T-helper 2 cell treated with Interferon-gamma antibody and Interleukin-4, amounts not matched to agents 5 μg/mL and 100 μg/mL, for 36 hours (primary cell): ENCODE data around the gene SH3PXD2A.

ENCODE experiments used
- DNase-seq: peaks from one replicate; pipeline ENCODE4 v3.0.0; 2021; ENCODE audit warnings: low spot score
- H3K27ac Mint-ChIP-seq: one replicate; pipeline ENCODE4 v1.8.0; 2021; ENCODE audit warnings: mild to moderate bottlenecking, mixed read lengths
- H3K27me3 Mint-ChIP-seq: one replicate; pipeline ENCODE4 v1.8.0; 2021; ENCODE audit warnings: low read depth, mixed read lengths
- H3K36me3 Mint-ChIP-seq: one replicate; pipeline ENCODE4 v1.8.0; 2021; ENCODE audit warnings: low read depth, mixed read lengths
- H3K4me1 Mint-ChIP-seq: one replicate; pipeline ENCODE4 v1.8.0; 2021; ENCODE audit warnings: low read depth, mixed read lengths
- H3K4me3 Mint-ChIP-seq: one replicate; pipeline ENCODE4 v1.8.0; 2022; ENCODE audit warnings: mild to moderate bottlenecking, moderate library complexity, mixed read lengths
- H3K9me3 Mint-ChIP-seq: one replicate; pipeline ENCODE4 v1.8.0; 2021; ENCODE audit warnings: mixed read lengths

SH3PXD2A gene

DNA sequence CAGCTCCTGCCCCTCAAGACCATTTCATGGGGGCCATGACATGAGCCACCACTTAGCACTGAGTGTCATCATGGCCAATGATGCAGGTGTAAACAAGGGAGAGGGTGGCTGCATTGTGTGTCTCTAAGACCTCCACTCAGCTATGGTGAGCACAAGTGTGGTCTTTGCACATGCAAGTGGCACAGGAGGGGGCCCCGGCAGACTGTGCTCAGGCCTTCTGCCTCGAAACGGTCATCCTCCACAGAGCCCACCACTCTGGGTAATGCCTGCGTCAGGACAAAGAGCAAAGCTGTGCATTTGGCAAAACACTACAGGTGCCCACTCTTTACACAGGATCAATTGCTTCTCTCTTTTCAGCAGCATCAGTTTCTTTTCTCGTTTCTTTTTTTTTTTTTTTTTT is 125.5 kb downstream of the SH3PXD2A start:
- no peaks in the 10 kb centered on the region for H3K36me3 Mint-ChIP-seq

DNA sequence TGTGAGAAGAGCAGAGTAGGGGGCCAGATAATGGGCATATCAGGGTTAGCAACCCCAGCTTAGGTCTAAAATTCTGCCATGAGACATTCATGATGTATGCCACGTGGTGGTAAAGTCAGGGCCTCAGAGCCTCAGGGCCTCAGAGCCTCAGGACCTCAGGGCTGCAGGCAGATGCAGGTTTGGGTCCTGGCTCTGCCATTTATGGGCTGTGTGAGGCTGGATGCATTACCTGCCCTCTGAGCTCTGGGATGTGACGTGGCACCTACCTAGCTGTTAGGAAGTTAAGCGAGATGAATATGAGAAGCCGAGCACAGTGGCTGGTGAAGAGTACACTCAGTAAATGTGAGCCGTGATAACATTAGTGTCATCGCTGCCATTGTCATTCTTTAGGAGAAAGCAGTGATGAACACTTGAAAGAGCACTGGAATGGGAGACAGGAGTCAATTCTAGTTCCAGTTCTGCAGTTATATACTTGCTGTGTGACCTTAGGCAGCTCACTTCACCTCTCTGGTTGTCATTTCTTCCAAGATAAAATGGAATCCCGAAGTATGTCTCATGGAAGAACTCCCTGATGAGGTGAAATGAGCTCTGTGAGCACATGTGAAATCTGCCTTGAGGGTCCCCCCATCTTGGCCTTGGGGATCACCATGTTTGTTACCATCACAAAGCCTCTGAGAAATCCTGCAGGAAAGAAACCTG is 127.2 kb downstream of the SH3PXD2A start:
- Mint-ChIP-seq H3K36me3 (no peaks in the 10 kb centered on the region), H3K4me1 (peaks cover 4% of the 10 kb centered on the region), H3K9me3 (no peaks in the 10 kb centered on the region), H3K27me3 (peaks cover under 1% of the 10 kb centered on the region), H3K4me3 (no peak overlapping the region), H3K27ac (no peak overlapping the region)
- DNase-seq, result no peak

More for the DNA sequence above, 125.5 kb downstream of the SH3PXD2A start:
- no peaks in the 10 kb centered on the region for H3K9me3 Mint-ChIP-seq
- no peak overlapping the region for H3K27ac Mint-ChIP-seq
- no peak overlapping the region for H3K4me3 Mint-ChIP-seq
- H3K27me3 Mint-ChIP-seq, result peaks cover 6% of the 10 kb centered on the region
- no peak for DNase-seq
- H3K4me1 Mint-ChIP-seq, result peaks cover 4% of the 10 kb centered on the region

DNA sequence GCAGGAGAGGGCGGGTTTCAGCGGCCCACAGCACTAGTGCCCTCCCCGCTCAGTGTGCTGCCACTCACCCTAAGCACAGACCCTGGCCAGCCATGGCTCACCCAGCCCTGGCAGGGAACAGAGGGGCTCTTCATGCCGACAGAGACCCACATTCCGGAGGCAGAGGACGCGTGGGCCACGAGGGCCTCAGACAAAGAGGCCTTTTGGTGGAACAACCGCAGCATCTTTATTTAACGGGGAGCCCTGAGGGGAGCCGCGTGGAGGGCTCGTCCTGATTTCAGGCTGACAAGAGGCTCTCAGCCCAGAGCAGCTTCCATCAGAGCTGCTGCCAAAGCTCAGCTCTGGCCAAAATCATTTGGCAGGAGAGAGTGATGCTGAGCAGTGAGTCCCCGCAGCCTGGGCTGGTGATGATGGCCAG is 127.8 kb downstream of the SH3PXD2A start:
- Mint-ChIP-seq H3K27ac (no peak overlapping the region), H3K4me1 (peaks cover 4% of the 10 kb centered on the region), H3K36me3 (no peaks in the 10 kb centered on the region), H3K27me3 (peaks cover 3% of the 10 kb centered on the region), H3K4me3 (no peak overlapping the region), H3K9me3 (no peaks in the 10 kb centered on the region)
- no peak for DNase-seq

DNA sequence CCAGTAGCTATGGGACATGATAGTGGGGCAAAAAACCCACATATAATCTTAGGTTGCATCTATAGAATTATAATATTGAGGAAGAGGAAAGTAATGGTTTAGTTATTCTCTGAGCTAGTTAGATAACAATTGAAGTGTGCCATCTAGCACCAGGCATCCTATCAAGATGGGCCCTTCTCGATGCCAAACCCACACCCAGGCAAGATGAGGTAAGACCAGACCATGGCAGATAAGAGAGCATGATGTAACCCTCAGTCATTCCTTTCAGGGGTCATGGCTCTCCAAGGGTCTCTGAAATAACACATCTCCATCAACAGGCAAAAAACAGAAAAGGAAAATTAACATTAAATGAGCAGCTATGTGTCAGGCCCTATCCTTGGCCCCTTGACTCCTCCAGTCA is 128.7 kb downstream of the SH3PXD2A start:
- H3K27ac Mint-ChIP-seq, result no peak overlapping the region
- H3K36me3 Mint-ChIP-seq, result no peaks in the 10 kb centered on the region
- H3K9me3 Mint-ChIP-seq, result no peaks in the 10 kb centered on the region
- DNase-seq, result no peak
- H3K4me1 Mint-ChIP-seq, result peaks cover 4% of the 10 kb centered on the region
- no peak overlapping the region for H3K4me3 Mint-ChIP-seq
- H3K27me3 Mint-ChIP-seq, result peaks cover 3% of the 10 kb centered on the region

DNA sequence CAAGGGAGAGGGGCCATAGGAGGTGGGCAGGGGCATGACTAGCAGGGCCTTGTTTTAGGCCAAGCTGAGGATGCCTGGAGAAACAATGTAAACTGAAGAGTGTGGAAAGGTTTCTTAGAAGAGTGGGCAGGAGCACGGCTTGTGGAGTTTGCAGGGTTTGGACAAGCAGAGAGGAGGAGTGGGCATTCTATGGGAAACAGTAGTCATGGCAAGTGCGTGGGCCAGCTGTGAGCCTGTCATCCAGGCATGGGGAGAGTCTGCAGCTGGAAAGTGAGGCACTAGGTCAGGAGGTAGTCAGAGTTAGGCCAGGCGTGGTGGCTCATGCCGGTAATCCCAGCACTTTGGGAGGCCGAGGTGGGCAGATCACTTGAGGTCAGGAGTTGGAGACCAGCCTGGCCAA is 130.1 kb downstream of the SH3PXD2A start:
- no peak for DNase-seq
- H3K4me3 Mint-ChIP-seq, result no peak overlapping the region
- H3K27me3 Mint-ChIP-seq, result peaks cover 3% of the 10 kb centered on the region
- no peaks in the 10 kb centered on the region for H3K9me3 Mint-ChIP-seq
- no peak overlapping the region for H3K27ac Mint-ChIP-seq
- no peaks in the 10 kb centered on the region for H3K36me3 Mint-ChIP-seq
- H3K4me1 Mint-ChIP-seq, result no peaks in the 10 kb centered on the region

DNA sequence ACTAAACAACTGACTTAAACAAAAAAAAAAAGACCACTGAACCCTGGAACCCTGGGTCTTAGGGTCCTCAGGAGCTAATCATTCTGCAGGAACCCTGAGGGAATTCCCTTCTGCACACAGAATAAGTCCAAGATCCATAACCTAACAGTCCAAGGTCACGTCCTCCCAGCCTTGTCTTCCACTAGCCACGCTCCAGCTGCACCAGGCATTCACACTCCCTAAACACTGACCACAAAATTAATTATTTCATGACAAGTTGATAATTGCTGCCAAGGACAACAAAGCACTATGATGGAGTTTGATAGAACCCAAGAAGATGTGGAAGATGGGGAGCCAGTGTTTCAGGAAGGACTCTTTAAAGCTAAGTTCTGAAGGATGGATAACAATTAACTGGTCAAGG is 130.6 kb downstream of the SH3PXD2A start:
- no peaks in the 10 kb centered on the region for H3K9me3 Mint-ChIP-seq
- no peaks in the 10 kb centered on the region for H3K36me3 Mint-ChIP-seq
- peaks cover 3% of the 10 kb centered on the region for H3K27me3 Mint-ChIP-seq
- H3K4me1 Mint-ChIP-seq, result no peaks in the 10 kb centered on the region
- no peak overlapping the region for H3K4me3 Mint-ChIP-seq
- no peak overlapping the region for H3K27ac Mint-ChIP-seq
- DNase-seq, result no peak

DNA sequence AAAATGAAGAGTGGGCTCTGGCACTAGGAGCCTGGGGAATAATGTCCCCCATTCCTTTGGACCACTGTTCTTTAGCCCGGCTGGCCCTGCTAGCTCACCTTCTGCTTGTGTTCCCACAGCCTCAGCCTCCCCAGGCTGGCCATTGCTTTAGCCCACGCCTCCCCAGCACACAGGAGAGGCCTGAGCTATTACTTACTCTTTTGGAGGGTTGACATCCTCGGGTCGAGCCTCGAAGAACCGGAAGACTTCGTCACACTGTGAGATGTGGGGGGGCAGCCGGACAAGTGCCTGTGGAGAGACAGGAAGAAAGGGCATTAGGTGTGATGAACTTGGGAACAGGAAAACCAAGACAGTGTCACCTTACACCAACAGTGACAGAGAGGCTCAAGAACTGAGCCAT is 131.3 kb downstream of the SH3PXD2A start:
- no peak for DNase-seq
- Mint-ChIP-seq H3K36me3 (no peaks in the 10 kb centered on the region), H3K4me3 (no peak overlapping the region), H3K27ac (no peak overlapping the region), H3K27me3 (peaks cover 3% of the 10 kb centered on the region), H3K9me3 (no peaks in the 10 kb centered on the region), H3K4me1 (peaks cover 2% of the 10 kb centered on the region)

DNA sequence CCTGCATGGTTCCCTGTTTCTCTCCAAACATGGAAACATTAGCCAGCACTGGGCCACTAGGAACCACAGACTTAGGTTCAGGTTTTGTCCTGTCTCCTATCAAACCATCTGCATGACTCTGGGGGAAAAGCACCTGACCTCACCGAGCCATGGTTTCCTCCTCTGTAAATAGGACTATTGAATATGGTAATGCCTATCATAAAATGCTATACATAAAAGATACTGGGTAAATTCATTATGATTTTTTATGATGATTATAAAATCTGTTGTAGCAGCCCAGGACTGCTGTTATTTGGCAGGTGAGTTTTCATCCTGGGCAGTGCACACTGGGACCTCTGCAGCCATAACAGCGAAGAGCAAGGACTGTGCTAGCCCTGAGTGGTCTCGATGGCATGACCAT is 131.8 kb downstream of the SH3PXD2A start:
- Mint-ChIP-seq H3K9me3 (no peaks in the 10 kb centered on the region), H3K27ac (no peak overlapping the region), H3K36me3 (no peaks in the 10 kb centered on the region), H3K27me3 (peaks cover 3% of the 10 kb centered on the region), H3K4me3 (no peak overlapping the region), H3K4me1 (peaks cover 3% of the 10 kb centered on the region)
- no peak for DNase-seq

DNA sequence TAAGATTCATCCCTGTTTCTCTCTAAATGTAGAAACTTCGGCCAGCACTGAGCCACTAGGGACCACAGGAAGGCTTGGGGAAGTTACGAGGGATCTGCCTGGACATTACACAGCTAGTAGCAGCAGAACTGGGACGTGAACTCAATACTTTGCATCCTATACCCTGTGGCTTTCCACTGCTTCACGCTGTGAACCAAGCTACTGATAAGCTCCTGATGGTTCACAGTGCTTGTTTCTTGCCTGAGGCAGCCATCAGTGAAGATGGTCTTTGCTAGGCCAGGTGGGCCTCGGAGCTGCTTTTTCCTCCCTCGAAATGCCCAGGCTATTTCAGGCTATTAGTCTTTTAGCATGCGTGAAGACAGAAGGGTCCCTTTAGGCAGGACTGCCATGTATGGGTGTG is 132.7 kb downstream of the SH3PXD2A start:
- H3K9me3 Mint-ChIP-seq, result no peaks in the 10 kb centered on the region
- H3K27ac Mint-ChIP-seq, result no peak overlapping the region
- H3K4me3 Mint-ChIP-seq, result no peak overlapping the region
- no peaks in the 10 kb centered on the region for H3K36me3 Mint-ChIP-seq
- H3K27me3 Mint-ChIP-seq, result peaks cover 3% of the 10 kb centered on the region
- peaks cover 3% of the 10 kb centered on the region for H3K4me1 Mint-ChIP-seq
- no peak for DNase-seq

DNA sequence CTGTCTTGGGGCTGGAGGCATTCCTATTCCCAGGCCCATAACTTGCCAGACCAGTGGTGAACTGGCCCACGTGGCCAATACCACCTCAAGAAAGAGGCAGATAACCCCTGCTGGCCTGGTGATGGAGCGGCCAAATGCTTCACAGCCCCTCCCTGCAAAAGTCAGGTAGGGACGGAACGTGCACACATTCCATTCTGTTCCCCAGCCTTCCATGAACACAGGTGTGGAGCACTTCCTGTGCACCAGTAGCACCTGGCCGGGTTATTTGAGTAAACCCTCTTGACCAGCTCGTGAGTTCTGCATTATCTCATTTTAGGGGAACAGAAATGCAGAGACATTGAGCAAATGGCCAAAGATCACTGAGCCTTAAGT is 134.4 kb downstream of the SH3PXD2A start:
- H3K27ac Mint-ChIP-seq, result no peak overlapping the region
- H3K27me3 Mint-ChIP-seq, result peaks cover 3% of the 10 kb centered on the region
- H3K4me3 Mint-ChIP-seq, result no peak overlapping the region
- peaks cover 3% of the 10 kb centered on the region for H3K4me1 Mint-ChIP-seq
- DNase-seq, result no peak
- H3K9me3 Mint-ChIP-seq, result no peaks in the 10 kb centered on the region
- no peaks in the 10 kb centered on the region for H3K36me3 Mint-ChIP-seq

DNA sequence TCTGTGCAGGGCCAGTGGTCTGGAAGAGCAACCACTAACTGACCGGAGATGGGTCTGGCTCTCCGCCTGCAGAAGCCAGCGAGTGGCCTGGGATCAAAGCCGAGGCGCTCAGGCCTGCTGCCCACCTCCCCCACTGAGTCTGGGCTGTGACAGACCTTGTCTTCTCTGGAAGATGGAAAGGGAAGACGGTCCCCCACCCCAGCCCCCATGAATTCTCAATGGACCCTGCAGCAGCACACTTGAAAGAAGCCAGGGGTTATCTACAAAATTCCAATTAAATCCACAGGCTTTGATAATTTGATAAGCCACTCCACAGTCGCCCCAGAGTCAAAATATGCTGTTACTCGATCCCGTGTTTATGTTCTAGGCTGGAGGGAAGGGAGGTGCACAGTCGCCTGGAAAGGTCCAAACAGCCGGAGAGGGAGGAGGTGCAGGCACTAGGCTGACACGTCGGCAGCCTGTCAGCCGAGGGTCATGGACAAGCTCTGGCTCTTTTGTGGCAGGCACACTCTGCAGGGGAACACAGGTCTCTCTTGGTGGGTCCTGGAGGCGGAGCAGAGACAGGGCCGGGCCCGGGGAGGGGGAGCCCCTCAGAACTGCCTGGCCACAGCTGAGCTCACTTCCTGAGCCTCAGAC is 134.9 kb downstream of the SH3PXD2A start:
- no peaks in the 10 kb centered on the region for H3K36me3 Mint-ChIP-seq
- no peak for DNase-seq
- no peak overlapping the region for H3K27ac Mint-ChIP-seq
- no peaks in the 10 kb centered on the region for H3K9me3 Mint-ChIP-seq
- H3K4me1 Mint-ChIP-seq, result peaks cover 3% of the 10 kb centered on the region
- H3K27me3 Mint-ChIP-seq, result peaks cover 3% of the 10 kb centered on the region
- no peak overlapping the region for H3K4me3 Mint-ChIP-seq

DNA sequence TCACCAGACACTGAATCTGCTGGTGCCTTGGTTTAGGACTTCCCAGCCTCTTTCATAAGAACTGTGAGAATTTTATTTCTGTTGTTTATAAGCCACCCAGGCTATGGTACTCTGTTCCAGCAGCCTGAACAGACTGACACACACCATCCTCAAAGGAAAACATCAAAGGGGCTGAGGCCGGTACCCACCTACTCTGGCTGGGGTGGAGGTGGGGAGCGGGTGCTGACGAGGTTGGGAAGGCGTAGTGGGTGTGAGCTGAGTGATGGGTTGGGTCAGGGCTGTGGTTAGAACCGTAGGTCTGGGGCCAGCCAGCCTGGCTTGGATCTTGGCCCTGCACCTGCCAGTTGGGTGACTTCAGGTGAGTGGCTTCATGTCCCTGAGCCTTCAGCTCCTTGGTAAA is 136.3 kb downstream of the SH3PXD2A start:
- Mint-ChIP-seq H3K36me3 (no peaks in the 10 kb centered on the region), H3K4me3 (no peak overlapping the region), H3K27me3 (peaks cover 3% of the 10 kb centered on the region), H3K9me3 (no peaks in the 10 kb centered on the region), H3K27ac (no peak overlapping the region), H3K4me1 (peaks cover 3% of the 10 kb centered on the region)
- DNase-seq, result no peak

DNA sequence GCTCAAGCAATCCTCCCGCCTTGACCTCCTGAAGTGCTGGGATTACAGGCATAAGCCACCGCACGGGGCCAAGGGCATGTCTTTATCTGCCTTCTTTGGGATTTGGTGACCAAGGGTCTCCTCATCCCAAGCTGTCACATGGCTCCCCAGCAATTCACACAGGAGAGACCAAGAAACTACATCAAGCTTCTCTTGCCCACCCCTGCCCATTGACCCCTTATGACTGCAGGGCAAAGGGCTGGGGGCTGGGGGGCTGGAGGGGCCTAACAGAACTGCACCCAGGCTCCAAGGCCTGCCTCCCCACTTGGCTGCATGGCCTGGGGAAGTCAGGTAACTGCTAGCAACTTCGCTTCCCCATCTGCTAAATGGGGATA is 137.1 kb downstream of the SH3PXD2A start:
- Mint-ChIP-seq H3K27me3 (peaks cover 3% of the 10 kb centered on the region), H3K4me1 (peaks cover 3% of the 10 kb centered on the region), H3K27ac (no peak overlapping the region), H3K4me3 (no peak overlapping the region), H3K36me3 (no peaks in the 10 kb centered on the region), H3K9me3 (no peaks in the 10 kb centered on the region)
- DNase-seq, result no peak

DNA sequence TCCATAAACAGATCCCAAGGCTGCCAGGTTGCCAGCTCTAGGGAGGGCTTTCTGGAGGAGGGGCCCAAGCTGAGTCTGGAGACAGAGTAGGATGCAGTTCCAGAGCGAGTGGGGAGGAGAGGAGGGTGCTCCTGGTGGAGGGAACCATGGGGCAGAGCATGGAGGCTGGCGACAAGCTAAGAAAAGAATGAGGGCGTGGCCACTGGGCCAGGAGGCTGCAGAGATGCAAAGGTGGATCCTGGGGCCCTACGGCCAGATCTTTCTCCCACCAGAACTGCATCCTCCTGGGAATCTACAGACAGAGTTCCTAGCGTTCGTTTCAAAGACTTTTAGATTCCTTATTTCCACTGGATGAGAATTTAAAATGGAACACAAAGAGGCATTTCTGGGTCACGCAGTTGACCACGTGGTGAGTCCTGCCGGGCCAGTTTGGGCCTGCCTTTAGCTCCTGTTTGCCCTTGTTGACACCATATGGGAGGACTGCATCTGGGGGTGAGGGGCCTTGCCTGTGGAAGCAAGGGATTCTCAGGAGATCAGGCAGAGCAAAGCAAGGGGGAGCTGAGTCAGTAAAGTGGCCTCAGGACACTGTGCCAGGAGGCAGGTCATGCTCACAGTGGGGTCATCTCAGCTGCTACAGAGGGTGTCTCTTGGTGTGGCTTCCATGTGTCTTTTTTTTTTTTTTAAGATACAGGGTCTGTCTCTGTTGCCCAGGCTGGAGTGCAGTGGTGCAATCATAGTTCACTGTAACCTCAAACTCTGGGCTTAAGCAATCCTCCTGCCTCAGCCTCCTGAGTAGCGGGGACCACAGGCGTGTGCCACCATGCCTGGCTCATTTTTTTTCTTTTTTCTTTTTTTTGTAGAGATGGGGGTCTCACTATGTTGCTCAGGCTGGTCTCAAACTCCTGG is 137.8 kb downstream of the SH3PXD2A start:
- Mint-ChIP-seq H3K36me3 (no peaks in the 10 kb centered on the region), H3K27me3 (no peaks in the 10 kb centered on the region), H3K4me3 (no peak overlapping the region), H3K4me1 (peaks cover 3% of the 10 kb centered on the region), H3K27ac (no peak overlapping the region), H3K9me3 (no peaks in the 10 kb centered on the region)
- DNase-seq, result no peak
